Stomach (tissue), 4 donors: Measurements from ENCODE around the gene RGS6.

Experiments
- POLR2AphosphoS5 ChIP-seq, 3 donors: sonication (generic); formaldehyde crosslinking; IDR thresholded peaks; one replicate each; pipeline ENCODE4 v1.6.1; 2016; ENCODE audit warnings: antibody characterized with exemption in 3 of 3
- TF ChIP-seq, protein P1 (sequence below), 7 experiments: fragments of 450-650 bp in 4 of 7; fragments of 200-600 bp in 3 of 7; sonication (generic) in 3 of 7; IDR thresholded peaks; one replicate each; pipeline ENCODE4 v1.5.1; 2016 to 2019; ENCODE audit warnings: antibody characterized with exemption in 7 of 7, control low read depth in 2 of 7, mild to moderate bottlenecking in 1 of 7

DNA sequence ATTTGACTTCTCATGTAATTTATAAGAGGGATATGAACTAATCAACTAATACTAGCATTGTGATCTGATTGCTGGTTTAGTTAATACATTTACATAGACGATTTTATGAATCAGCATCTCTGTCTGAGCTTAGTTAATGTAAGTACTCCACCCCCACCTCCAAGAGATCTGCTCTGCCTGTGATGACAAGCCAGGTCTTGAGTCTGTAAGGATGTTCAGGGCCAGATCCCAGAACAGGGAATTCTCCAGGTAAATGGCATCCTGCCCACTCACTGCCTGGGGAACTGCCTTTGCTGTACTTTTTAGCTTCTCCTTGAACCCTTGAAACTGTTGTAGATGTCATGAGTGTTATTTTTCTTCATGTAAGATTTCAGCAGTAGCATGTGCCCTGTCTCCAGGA lies 289.8 kb downstream of the RGS6 start:
- TF ChIP-seq, protein P1, sequence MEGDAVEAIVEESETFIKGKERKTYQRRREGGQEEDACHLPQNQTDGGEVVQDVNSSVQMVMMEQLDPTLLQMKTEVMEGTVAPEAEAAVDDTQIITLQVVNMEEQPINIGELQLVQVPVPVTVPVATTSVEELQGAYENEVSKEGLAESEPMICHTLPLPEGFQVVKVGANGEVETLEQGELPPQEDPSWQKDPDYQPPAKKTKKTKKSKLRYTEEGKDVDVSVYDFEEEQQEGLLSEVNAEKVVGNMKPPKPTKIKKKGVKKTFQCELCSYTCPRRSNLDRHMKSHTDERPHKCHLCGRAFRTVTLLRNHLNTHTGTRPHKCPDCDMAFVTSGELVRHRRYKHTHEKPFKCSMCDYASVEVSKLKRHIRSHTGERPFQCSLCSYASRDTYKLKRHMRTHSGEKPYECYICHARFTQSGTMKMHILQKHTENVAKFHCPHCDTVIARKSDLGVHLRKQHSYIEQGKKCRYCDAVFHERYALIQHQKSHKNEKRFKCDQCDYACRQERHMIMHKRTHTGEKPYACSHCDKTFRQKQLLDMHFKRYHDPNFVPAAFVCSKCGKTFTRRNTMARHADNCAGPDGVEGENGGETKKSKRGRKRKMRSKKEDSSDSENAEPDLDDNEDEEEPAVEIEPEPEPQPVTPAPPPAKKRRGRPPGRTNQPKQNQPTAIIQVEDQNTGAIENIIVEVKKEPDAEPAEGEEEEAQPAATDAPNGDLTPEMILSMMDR (IDR thresholded peaks at IDR 0.05) = no peak
- no peak for TF ChIP-seq POLR2AphosphoS5 (IDR thresholded peaks at IDR 0.05)
